K562 (cell line): ENCODE data around the gene KBTBD13. TPM values are rescaled to one million over a fixed set of nuclear protein-coding genes. Genes with fewer than 3 reads are reported as not detected.
A peak's percentile ranks its signal among the peaks of the same experiment; 100 is the strongest.

Experiments used
- ATAC-seq: fragments of 200-7000 bp; cut with Tn5 transposase; 3 replicates; pipeline ENCODE4 v1.9.1; 2020; ENCODE audit warnings: moderate library complexity
- BruUV-seq: library from RNA; stranded (reverse); fragments of 400-500 nt; replicated peaks from 2 replicates; lab custom pipeline; 2021; lab: Mats Ljungman, UMichigan
- CTCF ChIA-PET: fragments of 300-600 bp; formaldehyde crosslinking; extraction: SDS; loops from one replicate; lab custom pipeline; 2021; ENCODE audit warnings: low intra/inter-chr PET ratio; lab: Yijun Ruan, JAX
- POLR2A ChIA-PET: fragments of 300-600, 350-650 bp; sonication (Branson Sonifier 250); formaldehyde crosslinking; extraction: SDS; loops from one replicate; lab custom pipeline; 2021; ENCODE audit warnings: antibody characterized with exemption, inconsistent platforms; lab: Yijun Ruan, JAX
- DNase-seq, 4 experiments: peaks; one replicate each; pipeline versions ENCODE4 v3.0.0 to v3.0.0-alpha.2; 2011 to 2018; ENCODE audit warnings: low spot score in 3 of 4, mixed read lengths in 3 of 4; ENCODE audit errors: extremely low read depth in 1 of 4
- FAIRE-seq: peaks from 2 replicates; lab custom pipeline; 2011; peaks lifted over from hg19 to GRCh38; lab: Jason Lieb, UNC
- H2AFZ ChIP-seq: 2 replicates; pipeline ENCODE4 v1.6.0; 2011; ENCODE audit warnings: low read depth, low read length, control low read depth, inconsistent platforms
- H3K27ac ChIP-seq: fragments of 200-600 bp; 3 replicates; pipeline ENCODE4 v1.8.0; 2011; ENCODE audit warnings: low read depth, mild to moderate bottlenecking, control low read depth, inconsistent platforms, low read length, moderate library complexity, mixed read lengths; ENCODE audit errors: extremely low read depth
- H3K27me3 ChIP-seq, 2 experiments: fragments of 300-600 bp in 1 of 2; 2 replicates in 1 of 2; 3 replicates in 1 of 2; pipeline versions ENCODE4 v1.6.0 to v1.8.0; 2011; ENCODE audit warnings: inconsistent platforms in 2 of 2, low read length in 2 of 2, mild to moderate bottlenecking in 1 of 2, mixed read lengths in 1 of 2, moderate library complexity in 1 of 2; ENCODE audit not compliant: control insufficient read depth in 2 of 2, insufficient read depth in 2 of 2
- H3K36me3 ChIP-seq: fragments of 300-600 bp; 3 replicates; pipeline ENCODE4 v1.8.0; 2011; ENCODE audit warnings: mild to moderate bottlenecking, low read length, inconsistent platforms; ENCODE audit not compliant: control insufficient read depth, insufficient read depth
- H3K4me1 ChIP-seq, 2 experiments: fragments of 200-600 bp in 1 of 2; replicated peaks in 1 of 2; 2 replicates in 1 of 2; 3 replicates in 1 of 2; pipeline versions ENCODE4 v1.5.1 to v1.8.0; 2011; ENCODE audit warnings: inconsistent platforms in 2 of 2, low read length in 2 of 2, mild to moderate bottlenecking in 1 of 2, mixed read lengths in 1 of 2, moderate library complexity in 1 of 2; ENCODE audit not compliant: control insufficient read depth in 2 of 2, insufficient read depth in 2 of 2
- H3K4me2 ChIP-seq: 2 replicates; pipeline ENCODE4 v1.6.1; 2011; ENCODE audit warnings: low read length, control low read depth, inconsistent platforms, mixed read lengths; ENCODE audit not compliant: insufficient read depth
- H3K4me3 ChIP-seq: fragments of 200-600 bp; sonication (generic), shearing (Covaris generic); 2 replicates; pipeline ENCODE4 v1.5.1; 2016; ENCODE audit warnings: control low read depth, inconsistent platforms
- H3K79me2 ChIP-seq: fragments of 200-600 bp; 3 replicates; pipeline ENCODE4 v1.8.0; 2011; ENCODE audit warnings: low read length, inconsistent platforms; ENCODE audit not compliant: control insufficient read depth, insufficient read depth
- H3K9ac ChIP-seq, 2 experiments: 2 replicates each; pipeline versions ENCODE4 v1.6.0 to v1.6.1; 2011; ENCODE audit warnings: low read depth in 2 of 2, low read length in 2 of 2, control low read depth in 1 of 2, inconsistent platforms in 1 of 2, mild to moderate bottlenecking in 1 of 2, mixed read lengths in 1 of 2; ENCODE audit not compliant: insufficient read depth in 1 of 2
- H3K9me1 ChIP-seq: one replicate; pipeline ENCODE4 v1.6.0; 2011; ENCODE audit warnings: inconsistent platforms, mild to moderate bottlenecking, low read length, moderate library complexity; ENCODE audit not compliant: control insufficient read depth, insufficient read depth
- H3K9me3 ChIP-seq: replicated peaks from 2 replicates; pipeline ENCODE4 v1.5.1; 2011; ENCODE audit warnings: low read depth, low read length, inconsistent platforms; ENCODE audit not compliant: control insufficient read depth, insufficient read depth
- H4K20me1 ChIP-seq: replicated peaks from 2 replicates; pipeline ENCODE4 v1.6.1; 2011; ENCODE audit warnings: low read length, inconsistent platforms, mixed read lengths; ENCODE audit not compliant: control insufficient read depth, insufficient read depth
- BCOR ChIP-seq: fragments of 450-650 bp; IDR thresholded peaks from 2 replicates; pipeline ENCODE4 v1.6.1; 2016
- ZNF121 ChIP-seq: sonication (generic); formaldehyde crosslinking; conservative IDR thresholded peaks from 2 replicates; pipeline ENCODE4 v1.8.0; 2022; ENCODE audit warnings: missing genetic modification reagents
- ZSCAN29 ChIP-seq: fragments of 450-650 bp; IDR thresholded peaks from 2 replicates; pipeline ENCODE4 v1.6.1; 2017
- WGBS: fragments of 100-300 bp; shearing (Covaris generic); methylation state at CpG from one replicate; pipeline ENCODE4 v1.1.6; 2016; ENCODE audit warnings: low coverage, mixed read lengths; ENCODE audit not compliant: insufficient coverage; ENCODE audit errors: missing lambda C conversion rate; 5-methylcytosine and 5-hydroxymethylcytosine counted together
- in situ Hi-C: fragments of 300-500 bp; cut with MboI; formaldehyde crosslinking; loops from 4 replicates; pipeline ENCODE4 v1.15.0; 2018; ENCODE audit warnings: inconsistent platforms, mixed read lengths
- intact Hi-C: fragments of 100-400 bp; cut with micrococcal nuclease; formaldehyde crosslinking; loops from 2 replicates; pipeline ENCODE4 v1.14.2; 2022
- polyA plus RNA-seq, 8 experiments: library from polyadenylated mRNA; depleted of rRNA in 4 of 8; stranded (reverse) in 5 of 8; unstranded in 3 of 8; fragments of >200 nt; fragmentation: Nextera tagmentation in 2 of 8; fragmentation: Illumina TruSeq in 1 of 8; extraction: Ambion mirVana in 2 of 8; extraction: Trizol in 1 of 8; gene quantifications; 2 replicates each; pipeline versions ENCODE4 v1.2.1 to v1.2.3, GENCODE V29; 2011 to 2014; ENCODE audit warnings: inconsistent platforms in 1 of 8, missing spikeins in 1 of 8
- total RNA-seq, 7 experiments: library from RNA; depleted of rRNA in 6 of 7; stranded (reverse); fragments of >200 nt in 6 of 7; fragmentation: Illumina TruSeq in 2 of 7; extraction: Trizol in 2 of 7; gene quantifications; 2 replicates each; pipeline versions ENCODE4 v1.2.1 to v1.2.3, GENCODE V29; 2011 to 2021; ENCODE audit warnings: low replicate concordance in 1 of 7
- TF ChIP-seq, protein P1 (sequence below): fragments of 450-650 bp; formaldehyde crosslinking; IDR thresholded peaks from 2 replicates; pipeline ENCODE4 v1.4.0; 2020; ENCODE audit warnings: mild to moderate bottlenecking, moderate library complexity
- TF ChIP-seq, protein P2 (sequence below): sonication (generic); formaldehyde crosslinking; IDR thresholded peaks from 2 replicates; pipeline ENCODE4 v1.8.1; 2023; ENCODE audit warnings: mild to moderate bottlenecking, missing genetic modification reagents

The KBTBD13 gene
- total and polyA plus RNA-seq, 9 of the 15 experiments (the other 6 are each of a cell fraction or from before 2014, with no cell fraction given) = 0.07 to 0.13 (median 0.10) TPM; not detected in 3

DNA sequence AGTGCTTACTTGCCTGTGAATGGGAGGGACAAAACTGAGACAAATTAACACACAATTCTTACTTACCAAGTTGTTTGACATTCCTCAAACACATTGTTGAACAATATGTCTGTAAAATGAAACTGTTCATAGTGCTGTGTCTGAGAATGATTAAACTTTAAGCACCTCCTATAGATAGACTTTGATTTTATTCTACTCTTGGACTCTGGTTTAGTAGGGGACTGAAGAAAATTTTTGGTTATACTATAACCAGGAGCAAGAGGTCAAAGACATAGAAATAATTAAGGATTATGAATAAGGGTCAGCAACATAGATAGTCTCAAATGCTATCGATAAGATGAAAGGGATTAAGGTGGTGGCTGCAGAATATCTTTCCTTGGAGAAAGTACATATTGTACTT lies 39.2 kb upstream of the KBTBD13 start:
- no peaks in the 10 kb centered on the region for H3K36me3 ChIP-seq
- CTCF ChIA-PET = no interaction called here
- POLR2A ChIA-PET = no interaction called here
- H2AFZ ChIP-seq = no peak overlapping the region
- 14% methylated on average over 1 of the region's 1 CpG for WGBS
- no peaks in the 10 kb centered on the region for H4K20me1 ChIP-seq
- H3K4me1 ChIP-seq = peaks cover 0 to 3% of the 10 kb centered on the region in 2 experiments; a peak in 2 of 5 replicates
- intact Hi-C loops (loop anchor here (10.0 kb wide), 1 partner anchor 347 kb away; no protein-coding TSS in a partner anchor), in situ Hi-C loops (loop anchor here (10.0 kb wide), 1 partner anchor 303 kb away; no protein-coding TSS in a partner anchor)
- H3K4me3 ChIP-seq = no peak overlapping the region
- no TSS peak for BruUV-seq
- peaks cover 0 to 11% of the 10 kb centered on the region in 2 experiments; a peak in 2 of 5 replicates for H3K27me3 ChIP-seq
- H3K79me2 ChIP-seq = no peaks in the 10 kb centered on the region
- DNase-seq (no peak), ATAC-seq (no peak), FAIRE-seq (no peak)
- no peak overlapping the region for H3K4me2 ChIP-seq
- TF ChIP-seq, protein P1, sequence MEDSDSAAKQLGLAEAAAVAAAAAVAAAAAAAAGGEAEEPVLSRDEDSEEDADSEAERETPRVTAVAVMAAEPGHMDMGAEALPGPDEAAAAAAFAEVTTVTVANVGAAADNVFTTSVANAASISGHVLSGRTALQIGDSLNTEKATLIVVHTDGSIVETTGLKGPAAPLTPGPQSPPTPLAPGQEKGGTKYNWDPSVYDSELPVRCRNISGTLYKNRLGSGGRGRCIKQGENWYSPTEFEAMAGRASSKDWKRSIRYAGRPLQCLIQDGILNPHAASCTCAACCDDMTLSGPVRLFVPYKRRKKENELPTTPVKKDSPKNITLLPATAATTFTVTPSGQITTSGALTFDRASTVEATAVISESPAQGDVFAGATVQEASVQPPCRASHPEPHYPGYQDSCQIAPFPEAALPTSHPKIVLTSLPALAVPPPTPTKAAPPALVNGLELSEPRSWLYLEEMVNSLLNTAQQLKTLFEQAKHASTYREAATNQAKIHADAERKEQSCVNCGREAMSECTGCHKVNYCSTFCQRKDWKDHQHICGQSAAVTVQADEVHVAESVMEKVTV (CRISPR knock-in tag) = no peak
- TF ChIP-seq ZSCAN29 = no peak
- no peak overlapping the region for H3K9ac ChIP-seq
- H3K9me1 ChIP-seq = no peaks in the 10 kb centered on the region
- H3K9me3 ChIP-seq = no peaks in the 10 kb centered on the region; the same call in 1 of the 2 replicates
- H3K27ac ChIP-seq = no peak overlapping the region

DNA sequence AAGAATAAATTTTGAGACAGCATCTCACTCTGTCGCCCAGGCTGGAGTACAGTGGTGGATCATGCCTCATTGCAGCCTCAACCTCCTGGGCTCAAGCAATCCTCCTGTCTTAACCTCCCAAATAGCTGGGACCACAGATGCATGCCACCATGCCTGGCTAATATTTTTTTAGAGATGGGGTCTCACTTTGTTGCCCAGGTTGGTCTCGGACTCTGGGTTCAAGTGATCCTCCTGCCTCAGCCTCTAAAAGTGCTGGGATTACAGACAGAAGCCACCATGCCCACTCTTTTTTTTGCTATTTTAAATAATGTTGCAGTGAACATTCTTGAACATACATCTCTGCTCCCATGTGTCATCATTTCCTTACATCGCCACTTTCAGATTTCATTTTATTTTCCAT lies 38.1 kb upstream of the KBTBD13 start:
- H3K9ac ChIP-seq = no peak overlapping the region
- TF ChIP-seq BCOR (0 out of 2 replicates have a peak, but pooled peaks have one; percentile 25), ZNF121 (CRISPR knock-in tag) (peak; percentile 69)
- TF ChIP-seq, protein P2, sequence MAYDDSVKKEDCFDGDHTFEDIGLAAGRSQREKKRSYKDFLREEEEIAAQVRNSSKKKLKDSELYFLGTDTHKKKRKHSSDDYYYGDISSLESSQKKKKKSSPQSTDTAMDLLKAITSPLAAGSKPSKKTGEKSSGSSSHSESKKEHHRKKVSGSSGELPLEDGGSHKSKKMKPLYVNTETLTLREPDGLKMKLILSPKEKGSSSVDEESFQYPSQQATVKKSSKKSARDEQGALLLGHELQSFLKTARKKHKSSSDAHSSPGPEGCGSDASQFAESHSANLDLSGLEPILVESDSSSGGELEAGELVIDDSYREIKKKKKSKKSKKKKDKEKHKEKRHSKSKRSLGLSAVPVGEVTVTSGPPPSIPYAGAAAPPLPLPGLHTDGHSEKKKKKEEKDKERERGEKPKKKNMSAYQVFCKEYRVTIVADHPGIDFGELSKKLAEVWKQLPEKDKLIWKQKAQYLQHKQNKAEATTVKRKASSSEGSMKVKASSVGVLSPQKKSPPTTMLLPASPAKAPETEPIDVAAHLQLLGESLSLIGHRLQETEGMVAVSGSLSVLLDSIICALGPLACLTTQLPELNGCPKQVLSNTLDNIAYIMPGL (CRISPR knock-in tag) = no peak
- TF ChIP-seq, all 486 proteins: peak for 2
- BruUV-seq = no TSS peak
- peaks cover 0 to 16% of the 10 kb centered on the region in 2 experiments; a peak in 2 of 5 replicates for H3K27me3 ChIP-seq
- intact Hi-C loops (loop anchor here (10.0 kb wide), 1 partner anchor 346 kb away; no protein-coding TSS in a partner anchor), in situ Hi-C loops (loop anchor here (10.0 kb wide), 1 partner anchor 304 kb away; no protein-coding TSS in a partner anchor)
- CTCF ChIA-PET = no interaction called here
- FAIRE-seq (no peak), DNase-seq (no peak), ATAC-seq (no peak)
- H3K4me2 ChIP-seq = no peak overlapping the region
- H4K20me1 ChIP-seq = no peaks in the 10 kb centered on the region
- H2AFZ ChIP-seq = no peak overlapping the region
- no peak overlapping the region for H3K27ac ChIP-seq
- no peaks in the 10 kb centered on the region for H3K4me1 ChIP-seq
- no peaks in the 10 kb centered on the region for H3K79me2 ChIP-seq
- no peaks in the 10 kb centered on the region; the same call in 1 of the 2 replicates for H3K9me3 ChIP-seq
- no peaks in the 10 kb centered on the region for H3K9me1 ChIP-seq
- H3K36me3 ChIP-seq = no peaks in the 10 kb centered on the region
- H3K4me3 ChIP-seq = no peak overlapping the region
- 2% methylated on average over 3 of the region's 3 CpGs for WGBS
- POLR2A ChIA-PET = interaction anchor here (1.4 kb wide), 1 partner anchor 266 kb away, joined by 5 read pairs; the partner anchor contains the start of gene RNU5B-1
